HepG2 (cell line): Measurements from ENCODE around the gene RBM23. TPM values are rescaled to one million over a fixed set of nuclear protein-coding genes. Genes with fewer than 3 reads are reported as not detected.
A peak's percentile ranks its signal among the peaks of the same experiment; 100 is the strongest.

ENCODE experiments used
- ETV5 ChIP-seq: IDR thresholded peaks from 2 replicates; pipeline ENCODE4 v1.6.1; 2018; ENCODE audit warnings: missing biosample characterization, missing genetic modification reagents, inconsistent platforms, borderline replicate concordance
- GATAD1 ChIP-seq: IDR thresholded peaks from 2 replicates; pipeline ENCODE4 v1.6.1; 2016; ENCODE audit warnings: missing genetic modification reagents, missing compliant biosample characterization
- LCORL ChIP-seq, 2 experiments: fragments of 450-650 bp in 1 of 2; sonication (generic) in 1 of 2; formaldehyde crosslinking in 1 of 2; IDR thresholded peaks; 2 replicates each; pipeline versions ENCODE4 v1.5.0 to v1.6.1; 2017 to 2020; ENCODE audit warnings: antibody characterized with exemption in 1 of 2, missing genetic modification reagents in 1 of 2
- MYC ChIP-seq: sonication (generic); formaldehyde crosslinking; IDR thresholded peaks from 2 replicates; pipeline ENCODE4 v1.9.0; 2021; ENCODE audit warnings: missing genetic modification reagents, borderline replicate concordance
- NFKBIZ ChIP-seq: IDR thresholded peaks from 2 replicates; pipeline ENCODE4 v1.6.1; 2018; ENCODE audit warnings: missing genetic modification reagents, missing compliant biosample characterization
- PBX2 ChIP-seq: IDR thresholded peaks from 2 replicates; pipeline ENCODE4 v1.6.1; 2016; ENCODE audit warnings: control low read depth
- PHB2 ChIP-seq: fragments of 450-650 bp; IDR thresholded peaks from 2 replicates; pipeline ENCODE4 v1.6.1; 2018; ENCODE audit not compliant: partially characterized antibody
- POGZ ChIP-seq: sonication (generic); formaldehyde crosslinking; IDR thresholded peaks from 2 replicates; pipeline ENCODE4 v1.4.0; 2020; ENCODE audit warnings: mild to moderate bottlenecking, missing genetic modification reagents
- POLR2AphosphoS2 ChIP-seq: IDR thresholded peaks from 2 replicates; pipeline ENCODE4 v1.6.1; 2011; ENCODE audit warnings: low read depth, low read length, improper control_type of control experiment
- SETDB1 ChIP-seq: sonication (generic); formaldehyde crosslinking; IDR thresholded peaks from 2 replicates; pipeline ENCODE4 v1.5.1; 2020; ENCODE audit warnings: missing genetic modification reagents, mild to moderate bottlenecking, borderline replicate concordance
- SIN3A ChIP-seq: IDR thresholded peaks from 2 replicates; pipeline ENCODE4 v1.6.1; 2011; ENCODE audit warnings: low read depth, mild to moderate bottlenecking, control low read depth, low read length, borderline replicate concordance
- ZBTB14 ChIP-seq: sonication (generic); formaldehyde crosslinking; IDR thresholded peaks from 2 replicates; pipeline ENCODE4 v1.4.0; 2020; ENCODE audit warnings: missing genetic modification reagents
- ZFAT ChIP-seq: sonication (generic); formaldehyde crosslinking; conservative IDR thresholded peaks from 2 replicates; pipeline ENCODE4 v1.8.1; 2023; ENCODE audit warnings: missing genetic modification reagents, inconsistent platforms
- ZNF136 ChIP-seq: sonication (generic); formaldehyde crosslinking; IDR thresholded peaks from 2 replicates; pipeline ENCODE4 v1.8.1; 2022; ENCODE audit warnings: low read depth, mild to moderate bottlenecking, moderate library complexity, missing genetic modification reagents
- ZNF234 ChIP-seq: sonication (generic); formaldehyde crosslinking; conservative IDR thresholded peaks from 2 replicates; pipeline ENCODE4 v1.5.1; 2020; ENCODE audit warnings: mild to moderate bottlenecking, missing genetic modification reagents
- ZNF317 ChIP-seq: sonication (generic); formaldehyde crosslinking; IDR thresholded peaks from 2 replicates; pipeline ENCODE4 v1.5.0; 2020; ENCODE audit warnings: mild to moderate bottlenecking, missing genetic modification reagents
- ZNF431 ChIP-seq: sonication (generic); formaldehyde crosslinking; IDR thresholded peaks from 2 replicates; pipeline ENCODE4 v1.9.0; 2022; ENCODE audit warnings: missing genetic modification reagents, low read depth, mild to moderate bottlenecking, borderline replicate concordance
- ZNF510 ChIP-seq: sonication (generic); formaldehyde crosslinking; IDR thresholded peaks from 2 replicates; pipeline ENCODE4 v1.4.0; 2020; ENCODE audit warnings: low read depth, mild to moderate bottlenecking, missing genetic modification reagents
- ZNF773 ChIP-seq: sonication (generic); formaldehyde crosslinking; IDR thresholded peaks from 2 replicates; pipeline ENCODE4 v1.4.0; 2020; ENCODE audit warnings: missing genetic modification reagents, borderline replicate concordance
- ZSCAN9 ChIP-seq: IDR thresholded peaks from 2 replicates; pipeline ENCODE4 v1.6.1; 2016; ENCODE audit warnings: borderline replicate concordance
- polyA plus RNA-seq, 8 experiments: library from polyadenylated mRNA; depleted of rRNA in 3 of 8; stranded (reverse) in 7 of 8; unstranded in 1 of 8; fragments of >200 nt; fragmentation: Illumina TruSeq in 4 of 8; extraction: Trizol in 4 of 8; gene quantifications; 2 replicates each; pipeline versions ENCODE4 v1.2.1 to v1.2.3, GENCODE V29; 2011 to 2016; ENCODE audit warnings: low read depth in 4 of 8, missing spikeins in 1 of 8, mixed read lengths in 1 of 8; ENCODE audit not compliant: insufficient read depth in 1 of 8
- total RNA-seq, 5 experiments: library from RNA; depleted of rRNA; stranded (reverse); fragments of >200 nt; fragmentation: Illumina TruSeq; extraction: Trizol; gene quantifications; 2 replicates each; pipeline ENCODE4 v1.2.3, GENCODE V29; 2016; ENCODE audit warnings: low read depth in 1 of 5
- TF ChIP-seq, protein P1 (sequence below): sonication (generic); formaldehyde crosslinking; IDR thresholded peaks from 2 replicates; pipeline ENCODE4 v1.4.0; 2020; ENCODE audit warnings: missing genetic modification reagents, borderline replicate concordance

The RBM23 gene
- total and polyA plus RNA-seq, 2 of the 13 experiments (the other 11 are each of a cell fraction or from before 2014, with no cell fraction given), result 1.5 to 2.1 TPM

DNA sequence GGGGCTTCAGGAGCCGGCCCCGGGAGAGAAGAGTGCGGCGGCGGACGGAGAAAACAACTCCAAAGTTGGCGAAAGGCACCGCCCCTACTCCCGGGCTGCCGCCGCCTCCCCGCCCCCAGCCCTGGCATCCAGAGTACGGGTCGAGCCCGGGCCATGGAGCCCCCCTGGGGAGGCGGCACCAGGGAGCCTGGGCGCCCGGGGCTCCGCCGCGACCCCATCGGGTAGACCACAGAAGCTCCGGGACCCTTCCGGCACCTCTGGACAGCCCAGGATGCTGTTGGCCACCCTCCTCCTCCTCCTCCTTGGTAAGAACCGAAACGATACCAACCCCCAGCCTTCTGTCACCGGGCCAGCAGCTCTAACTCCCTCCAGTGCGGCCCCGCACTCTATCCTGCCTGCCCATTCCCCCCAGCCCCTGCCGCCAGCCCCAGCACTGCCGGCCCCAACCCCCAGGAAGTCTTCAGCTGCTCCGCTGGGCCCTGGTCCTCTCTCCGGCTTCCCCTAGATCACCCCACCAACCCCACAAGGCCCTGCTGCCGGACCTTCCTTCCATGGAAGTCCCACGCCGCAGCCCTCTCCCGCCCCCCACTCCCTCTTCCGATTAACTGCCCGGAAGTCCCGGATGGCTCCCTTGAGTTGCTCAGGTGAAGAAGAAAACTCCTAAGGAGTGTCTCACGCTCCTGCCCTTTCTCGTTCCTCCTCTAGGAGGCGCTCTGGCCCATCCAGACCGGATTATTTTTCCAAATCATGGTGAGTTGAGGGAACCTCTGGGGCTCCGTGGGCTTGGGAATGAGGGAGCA lies 46.7 kb downstream of the RBM23 start (continued):
- TF ChIP-seq MYC (peak; percentile 23; the same call in 1 of the 2 replicates), POGZ (CRISPR knock-in tag) (no peak), ZBTB14 (CRISPR knock-in tag) (no peak), ZNF317 (CRISPR knock-in tag) (no peak), NFKBIZ (CRISPR knock-in tag) (peak; percentile 16; the same call in 1 of the 2 replicates), POLR2AphosphoS2 (no peak), PHB2 (no peak), ETV5 (CRISPR knock-in tag) (peak; percentile 28; the same call in 1 of the 2 replicates), GATAD1 (CRISPR knock-in tag) (peak; percentile 76), ZNF773 (CRISPR knock-in tag) (0 out of 2 replicates have a peak, but pooled peaks have one; percentile 16), LCORL (IDR thresholded peaks at IDR 0.05) (no peak), LCORL (CRISPR knock-in tag; IDR thresholded peaks at IDR 0.05) (0 out of 2 replicates have a peak, but pooled peaks have one; percentile 56), SIN3A (0 out of 2 replicates have a peak, but pooled peaks have one; percentile 9), SETDB1 (no peak), ZNF234 (no peak; the same call in 1 of the 2 replicates), ZFAT (CRISPR knock-in tag) (no peak), ZSCAN9 (CRISPR knock-in tag) (peak; percentile 42; the same call in 1 of the 2 replicates), ZNF510 (CRISPR knock-in tag) (peak; percentile 93; the same call in 1 of the 2 replicates), PBX2 (no peak), ZNF136 (peak; percentile 53; the same call in 1 of the 2 replicates), ZNF431 (CRISPR knock-in tag) (no peak)
- TF ChIP-seq, protein P1, sequence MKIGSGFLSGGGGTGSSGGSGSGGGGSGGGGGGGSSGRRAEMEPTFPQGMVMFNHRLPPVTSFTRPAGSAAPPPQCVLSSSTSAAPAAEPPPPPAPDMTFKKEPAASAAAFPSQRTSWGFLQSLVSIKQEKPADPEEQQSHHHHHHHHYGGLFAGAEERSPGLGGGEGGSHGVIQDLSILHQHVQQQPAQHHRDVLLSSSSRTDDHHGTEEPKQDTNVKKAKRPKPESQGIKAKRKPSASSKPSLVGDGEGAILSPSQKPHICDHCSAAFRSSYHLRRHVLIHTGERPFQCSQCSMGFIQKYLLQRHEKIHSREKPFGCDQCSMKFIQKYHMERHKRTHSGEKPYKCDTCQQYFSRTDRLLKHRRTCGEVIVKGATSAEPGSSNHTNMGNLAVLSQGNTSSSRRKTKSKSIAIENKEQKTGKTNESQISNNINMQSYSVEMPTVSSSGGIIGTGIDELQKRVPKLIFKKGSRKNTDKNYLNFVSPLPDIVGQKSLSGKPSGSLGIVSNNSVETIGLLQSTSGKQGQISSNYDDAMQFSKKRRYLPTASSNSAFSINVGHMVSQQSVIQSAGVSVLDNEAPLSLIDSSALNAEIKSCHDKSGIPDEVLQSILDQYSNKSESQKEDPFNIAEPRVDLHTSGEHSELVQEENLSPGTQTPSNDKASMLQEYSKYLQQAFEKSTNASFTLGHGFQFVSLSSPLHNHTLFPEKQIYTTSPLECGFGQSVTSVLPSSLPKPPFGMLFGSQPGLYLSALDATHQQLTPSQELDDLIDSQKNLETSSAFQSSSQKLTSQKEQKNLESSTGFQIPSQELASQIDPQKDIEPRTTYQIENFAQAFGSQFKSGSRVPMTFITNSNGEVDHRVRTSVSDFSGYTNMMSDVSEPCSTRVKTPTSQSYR, result no peak
